ENCODE data around the gene ARF3. TPM values are rescaled to one million over a fixed set of nuclear protein-coding genes. Genes with fewer than 3 reads are reported as not detected.

ARF3 gene
- total RNA-seq, 1 experiment from 2014 or later, result 166 TPM

GRCh38 chr12:48966177-48966895 lies 9.0 kb upstream of the ARF3 start:
- no TSS peak for BruUV-seq (replicated peaks)
- no peaks in the 10 kb centered on the region for H3K36me3 ChIP-seq (ENCODE audit: control insufficient read depth in 1 of 2, insufficient read depth in 2 of 2, low read length in 2 of 2)
- ATAC-seq (no peak), DNase-seq (ENCODE audit: low read depth, low spot score) (no peak)
- intact Hi-C loops (cut with micrococcal nuclease), result no loop called here
- H3K9me3 ChIP-seq (ENCODE audit: control insufficient read depth in 1 of 2, insufficient read depth in 1 of 2, low read depth in 1 of 2, low read length in 2 of 2), result no peaks in the 10 kb centered on the region
- ChIA-PET CTCF (interaction anchor here (0.9 to 1.8 kb wide), 2 partner anchors 11 to 22 kb away, joined by 3 to 8 read pairs; no protein-coding TSS in a partner anchor), RAD21 (ENCODE audit: low non-redundant PET in 1 of 2, low total read pairs in 2 of 2, uncharacterized antibody in 2 of 2, unreplicated experiment in 2 of 2) (no interaction called here), POLR2A (no interaction called here)
- peaks cover 8% of the 10 kb centered on the region; the same call in 1 of the 2 replicates for H3K79me2 ChIP-seq (ENCODE audit: insufficient read depth, low read length)
- H3K27me3 ChIP-seq (ENCODE audit: insufficient read depth, low read length), result no peaks in the 10 kb centered on the region
- H3K9ac ChIP-seq (ENCODE audit: low read length), result no peak overlapping the region
- H3K4me1 ChIP-seq (ENCODE audit: control insufficient read depth in 1 of 2, insufficient read depth in 2 of 2, low read length in 2 of 2), result peaks cover 4 to 15% of the 10 kb centered on the region in 2 experiments; a peak in 3 of 4 replicates
- no peak overlapping the region for H3K27ac ChIP-seq (ENCODE audit: low read depth, low read length)
- H2AFZ ChIP-seq (ENCODE audit: low read depth, low read length, poor library complexity, severe bottlenecking), result no peak overlapping the region
- H4K20me1 ChIP-seq (ENCODE audit: insufficient read depth), result no peaks in the 10 kb centered on the region
- no peak overlapping the region for H3K4me2 ChIP-seq (ENCODE audit: low read length)
- H3K9me2 ChIP-seq (ENCODE audit: insufficient read depth), result no peaks in the 10 kb centered on the region
- no peak overlapping the region for H3K4me3 ChIP-seq (replicated peaks in 1 of 2; ENCODE audit: low read depth in 1 of 2, low read length in 2 of 2)
- no peak for TF ChIP-seq TCF7L2 (IDR thresholded peaks at IDR 0.05; ENCODE audit: borderline replicate concordance, extremely low read depth, insufficient read depth, insufficient read length)
- no peak for TF ChIP-seq CBX3 (IDR thresholded peaks at IDR 0.05; ENCODE audit: low read depth)
- no peak for TF ChIP-seq ZFX (IDR thresholded peaks at IDR 0.05)
- TF ChIP-seq YY1 (IDR thresholded peaks at IDR 0.05; ENCODE audit: extremely low read depth, insufficient replicate concordance, low read depth, low read length), result no peak
- no peak for TF ChIP-seq POLR2AphosphoS5 (IDR thresholded peaks at IDR 0.05; ENCODE audit: low read depth, low read length)
- TF ChIP-seq SRF (IDR thresholded peaks at IDR 0.05; ENCODE audit: low read depth), result no peak
- TF ChIP-seq SIN3A (IDR thresholded peaks at IDR 0.05; ENCODE audit: low read depth), result no peak
- no peak for TF ChIP-seq EZH2 (IDR thresholded peaks at IDR 0.05)
- no peak for TF ChIP-seq ZBTB33 (IDR thresholded peaks at IDR 0.05; ENCODE audit: extremely low read depth, insufficient replicate concordance, low read length)

Data from HCT116 (cell line).